Muscle layer of colon (tissue), 2 donors: ENCODE measurements around the gene HBA2.
A peak's percentile ranks its signal among the peaks of the same experiment; 100 is the strongest.
"Not testable (repeated sequence)": the region's sequence is repeated elsewhere in the genome, so short reads cannot be mapped to it uniquely, and the experiment has no call there.

Source experiments
- H3K27ac ChIP-seq: one replicate; pipeline ENCODE4 v1.7.0; 2013; ENCODE audit warnings: low read depth, mild to moderate bottlenecking, low read length, moderate library complexity
- H3K27me3 ChIP-seq, 2 donors: one replicate each; pipeline ENCODE4 v1.7.0; 2013; ENCODE audit warnings: low read length in 2 of 2, mild to moderate bottlenecking in 2 of 2; ENCODE audit not compliant: insufficient read depth in 2 of 2, control insufficient read depth in 1 of 2
- H3K36me3 ChIP-seq: one replicate; pipeline ENCODE4 v1.7.0; 2013; ENCODE audit warnings: mild to moderate bottlenecking, low read length; ENCODE audit not compliant: insufficient read depth
- H3K4me1 ChIP-seq: one replicate; pipeline ENCODE4 v1.7.0; 2013; ENCODE audit warnings: mild to moderate bottlenecking, low read length; ENCODE audit not compliant: insufficient read depth
- H3K4me3 ChIP-seq, 2 donors: one replicate each; pipeline ENCODE4 v1.7.0; 2013; ENCODE audit warnings: low read length in 2 of 2, low read depth in 1 of 2, mild to moderate bottlenecking in 1 of 2, moderate library complexity in 1 of 2
- H3K9ac ChIP-seq: one replicate; pipeline ENCODE4 v1.7.0; 2013; ENCODE audit warnings: low read length
- H3K9me3 ChIP-seq: one replicate; pipeline ENCODE4 v1.7.0; 2013; ENCODE audit warnings: mild to moderate bottlenecking, low read length
- donor health status: abdominal sarcoma.
- donor health status: Adenocarcinoma of cecum.

The HBA2 gene

DNA sequence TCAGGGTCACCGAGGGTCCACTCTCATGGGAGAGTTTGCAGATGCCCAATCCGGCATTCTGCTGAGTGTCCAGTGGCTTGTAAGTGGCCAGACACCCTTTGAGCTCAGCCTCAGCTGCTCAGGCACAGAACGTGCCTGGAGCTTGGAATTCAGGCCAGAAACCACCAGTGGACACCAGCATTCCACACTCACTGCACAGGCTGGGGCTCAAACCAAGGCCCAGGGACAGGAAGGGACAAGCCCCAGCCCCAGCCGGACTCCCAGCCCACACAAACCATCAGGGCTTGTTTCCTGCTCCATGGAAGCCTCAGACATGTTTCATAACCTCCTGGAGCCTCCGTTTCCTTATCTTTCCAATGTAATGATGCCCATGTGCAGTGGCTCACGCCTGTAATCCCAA lies 29.2 kb upstream of the HBA2 start:
- Histone ChIP-seq H3K9me3 (no peaks in the 10 kb centered on the region), H3K27me3 (no peaks in the 10 kb centered on the region), H3K27ac (no peak overlapping the region), H3K4me1 (no peaks in the 10 kb centered on the region), H3K4me3 (no peak overlapping the region), H3K36me3 (no peaks in the 10 kb centered on the region), H3K9ac (no peak overlapping the region)

DNA sequence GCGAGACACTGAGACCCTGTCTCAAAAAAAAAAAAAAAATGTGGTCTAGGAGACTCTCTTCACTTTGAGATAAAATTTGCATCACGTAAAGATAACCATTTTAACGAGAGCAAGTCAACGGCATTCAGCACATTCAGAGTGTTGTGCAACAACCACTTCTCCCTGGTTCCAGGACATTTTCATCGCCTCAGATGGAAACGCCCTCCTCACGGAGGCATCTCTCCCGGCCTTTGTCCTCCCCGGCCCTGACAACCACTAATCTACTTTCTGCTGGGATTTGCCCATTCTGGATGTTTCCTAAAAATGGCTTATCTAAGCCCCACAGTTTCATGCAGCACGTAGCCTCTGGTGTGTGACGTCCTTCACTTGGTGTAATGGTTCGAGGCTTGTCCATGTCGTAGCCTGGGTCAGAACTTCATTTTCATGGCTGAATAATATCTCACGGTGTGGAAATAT lies 27.9 kb upstream of the HBA2 start:
- no peaks in the 10 kb centered on the region for H3K4me1 ChIP-seq
- no peaks in the 10 kb centered on the region for H3K36me3 ChIP-seq
- H3K9me3 ChIP-seq, result no peaks in the 10 kb centered on the region
- no peak overlapping the region for H3K4me3 ChIP-seq
- no peak overlapping the region for H3K27ac ChIP-seq
- no peaks in the 10 kb centered on the region for H3K27me3 ChIP-seq
- no peak overlapping the region for H3K9ac ChIP-seq

DNA sequence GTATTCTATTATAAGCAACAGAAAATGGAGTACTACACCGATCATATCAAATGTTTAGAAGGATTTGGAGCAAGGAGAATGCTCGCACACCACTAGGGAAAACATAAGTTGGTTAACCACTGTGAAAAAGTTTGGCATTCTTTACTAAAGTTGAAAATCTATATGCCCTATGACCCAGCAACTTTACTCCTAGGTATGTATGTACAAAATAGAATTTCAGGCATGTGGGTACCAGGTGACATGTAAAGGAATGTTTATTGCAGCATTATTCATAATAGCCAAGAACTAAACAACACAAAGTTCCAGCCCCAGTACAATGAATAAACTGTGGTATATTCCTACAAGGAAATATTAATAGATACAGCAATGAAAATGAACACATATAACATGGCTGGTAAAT lies 26.0 kb upstream of the HBA2 start:
- no peaks in the 10 kb centered on the region for H3K36me3 ChIP-seq
- no peaks in the 10 kb centered on the region for H3K4me1 ChIP-seq
- no peaks in the 10 kb centered on the region for H3K9me3 ChIP-seq
- H3K4me3 ChIP-seq, result no peak overlapping the region
- H3K9ac ChIP-seq, result no peak overlapping the region
- H3K27me3 ChIP-seq, result no peaks in the 10 kb centered on the region
- H3K27ac ChIP-seq, result no peak overlapping the region

DNA sequence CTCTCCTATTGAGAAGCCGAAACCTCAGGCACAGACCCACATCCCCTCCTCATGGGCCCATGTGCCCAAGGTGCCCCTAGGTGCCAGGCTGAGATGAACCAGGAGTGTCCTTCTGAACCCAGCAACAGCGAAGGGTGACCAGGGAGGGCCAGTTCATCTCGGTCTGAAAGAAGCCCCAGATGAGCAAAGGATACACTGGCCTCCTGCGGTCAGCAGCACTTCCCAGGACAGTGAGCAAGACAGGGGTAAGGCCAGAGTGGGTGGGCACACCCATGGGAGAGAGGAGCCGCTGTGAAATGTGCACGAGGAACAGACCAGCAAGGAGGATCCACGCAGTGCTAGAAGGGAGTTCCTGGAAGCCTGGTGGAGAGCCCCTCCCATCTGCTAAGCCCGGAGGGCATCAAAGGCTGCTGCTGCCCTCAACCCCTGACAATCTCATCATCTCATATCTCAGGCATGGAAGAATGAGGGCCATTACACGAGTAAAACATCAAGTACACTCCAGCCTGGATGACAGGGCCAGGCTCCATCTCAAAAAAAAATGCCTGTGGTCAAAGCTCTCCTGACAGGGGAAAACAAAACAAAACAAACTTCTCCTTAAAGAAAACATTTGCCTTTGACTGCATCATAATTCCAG lies 23.5 kb upstream of the HBA2 start:
- H3K27ac ChIP-seq, result no peak overlapping the region
- no peaks in the 10 kb centered on the region for H3K9me3 ChIP-seq
- no peaks in the 10 kb centered on the region for H3K36me3 ChIP-seq
- H3K4me3 ChIP-seq, result no peak overlapping the region
- H3K9ac ChIP-seq, result no peak overlapping the region
- no peaks in the 10 kb centered on the region for H3K27me3 ChIP-seq
- H3K4me1 ChIP-seq, result no peaks in the 10 kb centered on the region

DNA sequence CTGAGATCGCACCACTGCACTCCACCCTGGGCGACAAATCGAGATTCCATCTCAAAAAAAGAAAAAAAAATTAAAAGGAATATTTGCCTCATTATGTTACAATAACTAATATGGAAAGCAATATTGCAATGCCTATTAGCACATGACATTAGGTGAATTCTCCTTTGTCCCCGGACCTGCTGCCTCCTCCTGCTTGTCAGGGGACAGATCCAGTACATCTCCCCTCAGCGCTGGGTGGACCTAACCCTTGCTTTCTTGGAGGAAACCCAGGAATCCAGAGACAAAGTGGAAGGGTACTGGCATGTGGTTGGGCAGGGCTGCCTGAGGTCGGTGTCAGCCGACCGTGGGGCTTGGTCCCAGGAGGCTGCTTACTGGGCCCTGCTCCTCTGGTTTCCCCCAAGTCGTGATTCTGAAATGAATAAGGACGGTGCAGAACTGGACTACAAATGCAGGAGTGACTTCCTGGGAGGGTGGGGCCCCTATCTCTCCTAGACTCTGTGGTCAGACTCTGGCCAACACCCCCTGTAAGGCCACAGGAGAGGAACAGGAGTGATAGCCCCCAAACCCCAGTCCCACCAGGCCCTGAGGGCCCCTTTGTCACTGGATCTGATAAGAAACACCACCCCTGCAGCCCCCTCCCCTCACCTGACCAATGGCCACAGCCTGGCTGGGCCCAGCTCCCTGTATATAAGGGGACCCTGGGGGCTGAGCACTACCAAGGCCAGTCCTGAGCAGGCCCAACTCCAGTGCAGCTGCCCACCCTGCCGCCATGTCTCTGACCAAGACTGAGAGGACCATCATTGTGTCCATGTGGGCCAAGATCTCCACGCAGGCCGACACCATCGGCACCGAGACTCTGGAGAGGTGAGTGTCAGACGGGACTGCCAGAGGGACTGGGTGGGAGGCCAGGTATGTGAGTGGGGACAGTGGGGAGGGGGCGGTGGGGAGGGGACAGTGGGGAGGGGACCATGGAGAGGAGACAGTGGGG lies 20.2 kb upstream of the HBA2 start, which contains the start of gene HBZ:
HBZ (plus strand) TSS at position 504 of the 988 bp plus-strand sequence; CDS start at position 770, 266 bp downstream.
- H3K27me3 ChIP-seq, result peaks cover 13 to 18% of the 10 kb centered on the region in 2 donors
- no peaks in the 10 kb centered on the region for H3K9me3 ChIP-seq
- H3K36me3 ChIP-seq, result no peaks in the 10 kb centered on the region
- H3K4me1 ChIP-seq, result peaks cover 6% of the 10 kb centered on the region
- no peak within 1 kb of the TSS for H3K27ac ChIP-seq
- no peak within 1 kb of the TSS for H3K4me3 ChIP-seq
- H3K9ac ChIP-seq, result no peak within 1 kb of the TSS

DNA sequence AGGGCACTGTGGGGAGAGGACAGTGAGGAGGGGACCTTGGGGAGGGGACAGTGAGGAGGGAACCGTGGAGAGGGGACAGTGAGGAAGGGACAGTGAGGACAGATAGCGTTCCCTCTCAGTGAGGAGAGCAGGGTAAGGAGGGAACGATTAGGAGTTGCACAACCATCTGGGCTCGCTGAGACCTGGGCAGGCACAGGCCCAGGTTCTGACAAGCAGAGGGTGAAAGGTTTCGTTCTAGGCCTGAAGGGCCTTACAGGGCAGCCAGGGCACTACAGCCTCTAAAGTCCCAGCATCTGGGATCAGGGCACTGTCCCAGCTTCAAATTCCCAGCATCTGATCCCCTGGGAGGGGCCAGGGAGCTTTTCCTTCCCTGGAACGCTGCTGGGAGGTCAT lies 19.6 kb upstream of the HBA2 start:
- not testable (repeated sequence) for H3K27ac ChIP-seq, H3K4me3 ChIP-seq, H3K9me3 ChIP-seq, H3K9ac ChIP-seq, H3K4me1 ChIP-seq, H3K36me3 ChIP-seq
- peaks cover 13 to 24% of the 10 kb centered on the region in 2 donors for H3K27me3 ChIP-seq

DNA sequence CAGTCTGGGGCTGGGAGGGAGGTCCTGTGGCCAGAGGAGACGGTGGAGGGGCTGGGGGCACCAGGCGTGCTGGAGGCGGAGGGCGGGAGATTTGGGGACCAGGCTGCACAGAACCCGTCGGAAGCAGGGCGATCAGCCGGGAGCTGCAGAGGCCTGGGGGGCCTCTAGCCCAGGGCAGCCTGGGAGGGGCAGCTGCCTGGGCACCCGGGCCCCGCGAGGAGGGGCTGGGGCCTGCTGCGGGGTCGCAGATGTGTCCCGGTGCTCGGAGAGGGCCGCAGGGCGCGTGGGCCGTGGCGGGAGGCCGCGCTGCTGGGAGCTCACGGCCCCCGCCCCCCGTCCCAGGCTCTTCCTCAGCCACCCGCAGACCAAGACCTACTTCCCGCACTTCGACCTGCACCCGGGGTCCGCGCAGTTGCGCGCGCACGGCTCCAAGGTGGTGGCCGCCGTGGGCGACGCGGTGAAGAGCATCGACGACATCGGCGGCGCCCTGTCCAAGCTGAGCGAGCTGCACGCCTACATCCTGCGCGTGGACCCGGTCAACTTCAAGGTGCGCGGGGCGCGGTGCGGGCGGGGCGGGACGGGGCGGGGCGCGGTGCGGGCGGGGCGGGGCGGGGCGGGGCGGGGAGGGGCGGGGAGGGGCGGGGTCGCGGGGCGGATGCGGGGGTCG lies 19.0 kb upstream of the HBA2 start:
- not testable (repeated sequence) for H3K4me3 ChIP-seq, H3K9ac ChIP-seq, H3K9me3 ChIP-seq, H3K27ac ChIP-seq, H3K36me3 ChIP-seq, H3K4me1 ChIP-seq
- H3K27me3 ChIP-seq, result peaks cover 13 to 28% of the 10 kb centered on the region in 2 donors

DNA sequence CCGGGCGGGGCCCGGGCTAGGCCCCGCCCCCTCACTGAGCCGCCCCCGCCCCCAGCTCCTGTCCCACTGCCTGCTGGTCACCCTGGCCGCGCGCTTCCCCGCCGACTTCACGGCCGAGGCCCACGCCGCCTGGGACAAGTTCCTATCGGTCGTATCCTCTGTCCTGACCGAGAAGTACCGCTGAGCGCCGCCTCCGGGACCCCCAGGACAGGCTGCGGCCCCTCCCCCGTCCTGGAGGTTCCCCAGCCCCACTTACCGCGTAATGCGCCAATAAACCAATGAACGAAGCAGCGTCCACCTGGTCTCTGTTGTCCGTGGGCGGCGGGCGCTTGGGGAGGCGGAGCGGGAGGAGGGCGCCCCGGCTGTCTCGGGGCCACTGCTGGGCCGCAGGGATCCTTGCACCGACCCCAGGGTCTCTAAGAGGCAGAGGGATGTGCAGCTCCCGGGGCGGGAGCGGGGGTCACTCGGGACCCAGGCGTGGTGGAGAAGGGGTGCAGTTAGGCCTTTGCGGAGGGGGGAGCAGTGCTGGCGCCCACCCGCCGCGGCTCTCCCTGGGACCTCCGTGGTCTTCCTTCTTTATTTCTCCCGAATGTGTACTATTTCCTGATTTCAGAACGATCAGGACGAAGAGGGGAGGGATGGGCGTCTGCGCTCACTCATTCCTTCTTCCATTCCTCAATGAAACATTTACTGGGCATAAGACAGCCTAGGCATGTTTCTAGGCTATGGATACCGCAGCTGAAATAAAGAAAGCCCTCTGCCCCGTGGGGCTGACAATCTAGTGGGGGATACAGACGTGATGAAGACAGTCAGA lies 18.3 kb upstream of the HBA2 start:
- H3K9me3 ChIP-seq, result no peaks in the 10 kb centered on the region
- no peak overlapping the region for H3K27ac ChIP-seq
- peaks cover 13 to 28% of the 10 kb centered on the region in 2 donors for H3K27me3 ChIP-seq
- no peak overlapping the region for H3K9ac ChIP-seq
- H3K4me3 ChIP-seq, result peak overlapping the region; percentile 2 to 45
- H3K36me3 ChIP-seq, result no peaks in the 10 kb centered on the region
- peaks cover 6% of the 10 kb centered on the region for H3K4me1 ChIP-seq

DNA sequence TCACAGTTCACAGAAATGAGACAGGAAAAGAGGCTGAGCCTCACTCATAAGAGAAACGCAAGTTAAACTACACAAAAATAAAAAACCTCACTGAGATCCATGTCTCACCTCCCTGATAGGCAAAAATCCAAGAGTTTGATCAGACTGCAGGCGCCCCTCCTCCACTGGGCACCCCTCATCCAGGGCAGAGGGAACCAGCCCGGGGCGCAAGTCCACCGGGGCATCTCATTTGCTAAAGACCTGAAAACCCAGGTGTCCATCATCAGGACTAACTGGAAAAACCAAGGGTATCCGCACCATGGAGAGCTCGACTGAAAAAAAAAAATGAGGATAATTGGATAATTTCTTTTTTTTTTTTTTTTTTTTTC lies 17.7 kb upstream of the HBA2 start:
- Histone ChIP-seq H3K4me1 (peaks cover 6% of the 10 kb centered on the region), H3K9me3 (no peaks in the 10 kb centered on the region), H3K36me3 (no peaks in the 10 kb centered on the region), H3K4me3 (peak overlapping the region in 1 of 2 donors; percentile 45), H3K9ac (no peak overlapping the region), H3K27ac (no peak overlapping the region), H3K27me3 (peaks cover 13 to 28% of the 10 kb centered on the region in 2 donors)

DNA sequence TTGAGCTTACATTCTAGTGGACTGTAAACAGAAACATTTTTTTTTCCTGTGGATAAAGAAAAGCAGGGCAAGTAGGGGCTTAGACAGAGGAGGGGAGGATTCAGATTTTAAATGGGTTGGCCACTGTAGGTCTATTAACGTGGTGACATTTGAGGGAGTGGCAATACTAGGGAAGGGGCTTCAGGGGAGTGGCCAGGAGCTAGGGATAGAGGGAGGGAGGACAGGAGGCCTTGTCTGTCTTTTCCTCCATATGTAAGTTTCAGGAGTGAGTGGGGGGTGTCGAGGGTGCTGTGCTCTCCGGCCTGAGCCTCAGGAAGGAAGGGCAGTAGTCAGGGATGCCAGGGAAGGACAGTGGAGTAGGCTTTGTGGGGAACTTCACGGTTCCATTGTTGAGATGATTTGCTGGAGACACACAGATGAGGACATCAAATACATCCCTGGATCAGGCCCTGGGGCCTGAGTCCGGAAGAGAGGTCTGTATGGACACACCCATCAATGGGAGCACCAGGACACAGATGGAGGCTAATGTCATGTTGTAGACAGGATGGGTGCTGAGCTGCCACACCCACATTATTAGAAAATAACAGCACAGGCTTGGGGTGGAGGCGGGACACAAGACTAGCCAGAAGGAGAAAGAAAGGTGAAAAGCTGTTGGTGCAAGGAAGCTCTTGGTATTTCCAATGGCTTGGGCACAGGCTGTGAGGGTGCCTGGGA lies 13.4 kb upstream of the HBA2 start:
- no peak overlapping the region for H3K9ac ChIP-seq
- no peaks in the 10 kb centered on the region for H3K9me3 ChIP-seq
- no peaks in the 10 kb centered on the region for H3K36me3 ChIP-seq
- H3K27ac ChIP-seq, result no peak overlapping the region
- no peak overlapping the region for H3K4me3 ChIP-seq
- H3K27me3 ChIP-seq, result peaks cover 13 to 26% of the 10 kb centered on the region in 2 donors
- peaks cover 6% of the 10 kb centered on the region for H3K4me1 ChIP-seq
